NT2/D1 (cell line): ENCODE data around the gene S100A4.
"Not testable (repeated sequence)": the region's sequence is repeated elsewhere in the genome, so short reads cannot be mapped to it uniquely, and the experiment has no call there.

Experiments used
- DNase-seq: peaks from one replicate; pipeline ENCODE4 v3.0.0-alpha.2; 2011; ENCODE audit warnings: low read depth, low spot score
- H3K27me3 ChIP-seq: 2 replicates; pipeline ENCODE4 v1.6.0; 2011; ENCODE audit warnings: mild to moderate bottlenecking; ENCODE audit not compliant: insufficient read length, insufficient read depth
- H3K36me3 ChIP-seq: 2 replicates; pipeline ENCODE4 v1.6.1; 2011; ENCODE audit warnings: mild to moderate bottlenecking, low read length, mixed read lengths; ENCODE audit not compliant: insufficient read depth, insufficient read length
- H3K4me1 ChIP-seq: 2 replicates; pipeline ENCODE4 v1.5.1; 2011; ENCODE audit not compliant: insufficient read depth, insufficient read length
- H3K4me3 ChIP-seq: 2 replicates; pipeline ENCODE4 v1.5.1; 2011; ENCODE audit warnings: low read depth; ENCODE audit not compliant: insufficient read length
- H3K9ac ChIP-seq: 2 replicates; pipeline ENCODE4 v1.6.0; 2011; ENCODE audit warnings: low read depth; ENCODE audit not compliant: insufficient read length
- H3K9me3 ChIP-seq: 2 replicates; pipeline ENCODE4 v1.5.1; 2011; ENCODE audit warnings: mild to moderate bottlenecking, low read length; ENCODE audit not compliant: insufficient read depth
- SUZ12 ChIP-seq: IDR thresholded peaks from 2 replicates; pipeline ENCODE4 v1.6.1; 2011; ENCODE audit not compliant: insufficient read length, insufficient read depth; ENCODE audit errors: extremely low read depth
- YY1 ChIP-seq: IDR thresholded peaks from 2 replicates; pipeline ENCODE4 v1.6.1; 2011; ENCODE audit not compliant: insufficient read length, insufficient read depth
- ZNF274 ChIP-seq: IDR thresholded peaks from 2 replicates; pipeline ENCODE4 v1.6.1; 2011; ENCODE audit warnings: mild to moderate bottlenecking, low read depth, low read length

Gene S100A4

GRCh38 chr1:153532181-153532580 is 13.4 kb downstream of the S100A4 start:
- H3K9ac ChIP-seq = no peak overlapping the region
- no peak for TF ChIP-seq YY1
- no peak for TF ChIP-seq ZNF274
- TF ChIP-seq SUZ12 = no peak
- peaks cover 14% of the 10 kb centered on the region for H3K4me1 ChIP-seq
- H3K9me3 ChIP-seq = no peaks in the 10 kb centered on the region
- no peak overlapping the region for H3K4me3 ChIP-seq
- no peaks in the 10 kb centered on the region for H3K36me3 ChIP-seq
- no peaks in the 10 kb centered on the region for H3K27me3 ChIP-seq
- DNase-seq = no peak

- H3K36me3 ChIP-seq = no peaks in the 10 kb centered on the region
- H3K9ac ChIP-seq = no peak overlapping the region
- peaks cover 15% of the 10 kb centered on the region for H3K4me1 ChIP-seq
- no peak overlapping the region for H3K4me3 ChIP-seq
- DNase-seq = no peak
- no peaks in the 10 kb centered on the region for H3K9me3 ChIP-seq
- no peaks in the 10 kb centered on the region for H3K27me3 ChIP-seq
- TF ChIP-seq ZNF274 (no peak), SUZ12 (no peak), YY1 (no peak)
Observed at GRCh38 chr1:153531638-153532037, 14.0 kb downstream of the S100A4 start.

- no peak for DNase-seq
- TF ChIP-seq YY1 = no peak
- TF ChIP-seq ZNF274 = no peak
- TF ChIP-seq SUZ12 = no peak
- Histone ChIP-seq H3K9ac (no peak overlapping the region), H3K27me3 (no peaks in the 10 kb centered on the region), H3K4me3 (no peak overlapping the region), H3K9me3 (no peaks in the 10 kb centered on the region), H3K36me3 (no peaks in the 10 kb centered on the region), H3K4me1 (peaks cover 9% of the 10 kb centered on the region)
Observed at GRCh38 chr1:153527683-153528040, 17.9 kb downstream of the S100A4 start.

- Histone ChIP-seq H3K27me3 (no peaks in the 10 kb centered on the region), H3K9me3 (no peaks in the 10 kb centered on the region), H3K9ac (no peak overlapping the region), H3K4me1 (peaks cover 9% of the 10 kb centered on the region), H3K4me3 (no peak overlapping the region), H3K36me3 (no peaks in the 10 kb centered on the region)
- peak; percentile 42 for DNase-seq
- no peak for TF ChIP-seq YY1
- no peak for TF ChIP-seq ZNF274
- TF ChIP-seq SUZ12 = no peak
Observed at GRCh38 chr1:153527023-153527682, 18.5 kb downstream of the S100A4 start.

GRCh38 chr1:153526132-153526543 is 19.5 kb downstream of the S100A4 start:
- Histone ChIP-seq H3K4me1 (peaks cover 9% of the 10 kb centered on the region), H3K9me3 (peaks cover 5% of the 10 kb centered on the region; the same call in 1 of the 2 replicates), H3K9ac (no peak overlapping the region), H3K36me3 (no peaks in the 10 kb centered on the region), H3K27me3 (no peaks in the 10 kb centered on the region), H3K4me3 (no peak overlapping the region)
- TF ChIP-seq ZNF274 = no peak
- TF ChIP-seq YY1 = no peak
- TF ChIP-seq SUZ12 = no peak
- DNase-seq = no peak

GRCh38 chr1:153525088-153525728 is 20.4 kb downstream of the S100A4 start:
- H3K27me3 ChIP-seq = no peaks in the 10 kb centered on the region
- H3K36me3 ChIP-seq = no peaks in the 10 kb centered on the region
- peaks cover 9% of the 10 kb centered on the region for H3K4me1 ChIP-seq
- no peak for DNase-seq
- no peak overlapping the region for H3K4me3 ChIP-seq
- H3K9me3 ChIP-seq = peaks cover 10% of the 10 kb centered on the region; the same call in 1 of the 2 replicates
- TF ChIP-seq YY1 = no peak
- no peak for TF ChIP-seq SUZ12
- no peak for TF ChIP-seq ZNF274
- no peak overlapping the region for H3K9ac ChIP-seq

- not testable (repeated sequence) for H3K27me3 ChIP-seq, H3K4me3 ChIP-seq, H3K36me3 ChIP-seq, DNase-seq, H3K9ac ChIP-seq
- H3K9me3 ChIP-seq = peaks cover 10% of the 10 kb centered on the region; the same call in 1 of the 2 replicates
- H3K4me1 ChIP-seq = peaks cover 10% of the 10 kb centered on the region
Observed at GRCh38 chr1:153522353-153523048, 23.1 kb downstream of the S100A4 start.

- not testable (repeated sequence) for H3K36me3 ChIP-seq, H3K4me3 ChIP-seq, H3K9ac ChIP-seq, H3K27me3 ChIP-seq, H3K4me1 ChIP-seq, DNase-seq
- peaks cover 10% of the 10 kb centered on the region; the same call in 1 of the 2 replicates for H3K9me3 ChIP-seq
Observed at GRCh38 chr1:153521808-153522207, 23.8 kb downstream of the S100A4 start.
